HG02571 (cell line): ENCODE results near the gene STRA6.

Source experiments
- ATAC-seq: cut with Tn5 transposase; IDR thresholded peaks from one replicate; pipeline ENCODE4 v1.9.1; 2021; ENCODE audit warnings: mild to moderate bottlenecking, moderate library complexity; ENCODE audit not compliant: unreplicated experiment

Gene STRA6

GRCh38 chr15:74227968-74228722 is 25.6 kb upstream of the STRA6 start:
- ATAC-seq, result no peak

GRCh38 chr15:74226761-74227540 is 24.4 kb upstream of the STRA6 start:
- ATAC-seq, result no peak

- no peak for ATAC-seq
Measured at GRCh38 chr15:74225928-74226327, 23.3 kb upstream of the STRA6 start.

- no peak for ATAC-seq
Measured at GRCh38 chr15:74222240-74223119, 19.9 kb upstream of the STRA6 start.

GRCh38 chr15:74221399-74222239 is 19.0 kb upstream of the STRA6 start:
- no peak for ATAC-seq

- ATAC-seq, result no peak
Measured at GRCh38 chr15:74220475-74221248, 18.1 kb upstream of the STRA6 start.

- ATAC-seq, result no peak
Measured at GRCh38 chr15:74217907-74218885, 15.6 kb upstream of the STRA6 start.

- no peak for ATAC-seq
Measured at GRCh38 chr15:74216949-74217348, 14.4 kb upstream of the STRA6 start.

- ATAC-seq, result no peak
Measured at GRCh38 chr15:74215958-74216357, 13.4 kb upstream of the STRA6 start.

- no peak for ATAC-seq
Measured at GRCh38 chr15:74214324-74215021, 11.9 kb upstream of the STRA6 start.

GRCh38 chr15:74213858-74214284 is 11.3 kb upstream of the STRA6 start:
- no peak for ATAC-seq

GRCh38 chr15:74212494-74212893 is 9.9 kb upstream of the STRA6 start:
- no peak for ATAC-seq

GRCh38 chr15:74211656-74212055 is 9.1 kb upstream of the STRA6 start:
- ATAC-seq, result no peak

GRCh38 chr15:74210729-74211128 is 8.1 kb upstream of the STRA6 start:
- ATAC-seq, result no peak

- no peak for ATAC-seq
Measured at GRCh38 chr15:74209997-74210671, 7.5 kb upstream of the STRA6 start.

- no peak for ATAC-seq
Measured at GRCh38 chr15:74209560-74209958, 7.0 kb upstream of the STRA6 start.

GRCh38 chr15:74208901-74209559 is 6.4 kb upstream of the STRA6 start:
- no peak for ATAC-seq
